ENCODE data around the gene ERBB4.

The ERBB4 gene

DNA sequence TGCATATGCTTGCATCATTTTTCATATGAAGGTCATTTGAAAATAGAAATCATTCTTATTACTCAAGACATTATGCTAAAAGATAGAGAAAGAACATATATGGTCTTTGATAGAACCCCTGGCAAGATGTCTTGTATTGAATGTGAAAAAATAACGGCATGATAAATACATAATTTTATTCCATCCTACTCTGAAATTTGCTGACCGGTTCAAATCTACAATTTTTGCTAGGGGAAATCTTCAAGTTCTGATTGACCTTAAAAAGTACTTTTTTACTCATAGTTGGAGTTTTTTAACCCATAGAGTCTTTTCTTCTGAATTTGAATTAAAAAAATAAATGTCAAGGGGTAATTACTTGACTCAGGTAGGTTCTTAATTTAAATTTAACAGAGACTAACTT lies 920.8 kb downstream of the ERBB4 start:
- TF ChIP-seq EZH2phosphoT487 (IDR thresholded peaks at IDR 0.05; ENCODE audit: low read length) = no peak
- TF ChIP-seq CTCF (IDR thresholded peaks at IDR 0.05; ENCODE audit: low read length) = no peak
- no peak for TF ChIP-seq EZH2 (optimal IDR thresholded peaks at IDR 0.05; ENCODE audit: low read depth, low read length)
- H3K4me3 ChIP-seq (ENCODE audit: low read length) = no peak overlapping the region

GRCh38 chr2:211611621-211612020 lies 927.0 kb downstream of the ERBB4 start:
- Histone ChIP-seq H3F3A (ENCODE audit: insufficient read depth, low read length) (no peaks in the 10 kb centered on the region), H3K9ac (ENCODE audit: low read length) (no peak overlapping the region), H3K79me2 (ENCODE audit: low read length) (no peaks in the 10 kb centered on the region), H3K27ac (ENCODE audit: low read length) (no peak overlapping the region), H3K9me2 (replicated peaks; ENCODE audit: insufficient read depth, low read length) (no peaks in the 10 kb centered on the region), H3K36me3 (replicated peaks; ENCODE audit: insufficient read depth, low read length) (no peaks in the 10 kb centered on the region), H3K9me3 (replicated peaks; ENCODE audit: insufficient read depth, low read length) (no peaks in the 10 kb centered on the region), H2AFZ (ENCODE audit: low read length) (no peak overlapping the region), H3K27me3 (replicated peaks; ENCODE audit: insufficient read depth, low read length) (no peaks in the 10 kb centered on the region), H3K4me2 (ENCODE audit: low read depth, low read length) (no peak overlapping the region), H3K4me1 (ENCODE audit: low read length) (no peaks in the 10 kb centered on the region), H4K20me1 (ENCODE audit: insufficient read depth, low read length) (no peaks in the 10 kb centered on the region), H3K4me3 (ENCODE audit: low read length) (no peak overlapping the region)
- no peak for DNase-seq
- TF ChIP-seq EZH2 (optimal IDR thresholded peaks at IDR 0.05; ENCODE audit: low read depth, low read length) = no peak
- no peak for TF ChIP-seq CTCF (IDR thresholded peaks at IDR 0.05; ENCODE audit: low read length)
- no peak for TF ChIP-seq EZH2phosphoT487 (IDR thresholded peaks at IDR 0.05; ENCODE audit: low read length)

More for the DNA sequence above, 920.8 kb downstream of the ERBB4 start:
- H3K4me1 ChIP-seq (ENCODE audit: low read length) = no peaks in the 10 kb centered on the region
- DNase-seq = no peak
- no peaks in the 10 kb centered on the region; the same call in 1 of the 2 replicates for H4K20me1 ChIP-seq (ENCODE audit: insufficient read depth, low read length)
- H3K4me2 ChIP-seq (ENCODE audit: low read depth, low read length) = no peak overlapping the region
- H3K27ac ChIP-seq (ENCODE audit: low read length) = no peak overlapping the region
- no peaks in the 10 kb centered on the region for H3K36me3 ChIP-seq (replicated peaks; ENCODE audit: insufficient read depth, low read length)
- H3K9me3 ChIP-seq (replicated peaks; ENCODE audit: insufficient read depth, low read length) = no peaks in the 10 kb centered on the region
- no peaks in the 10 kb centered on the region for H3K9me2 ChIP-seq (replicated peaks; ENCODE audit: insufficient read depth, low read length)
- H3F3A ChIP-seq (ENCODE audit: insufficient read depth, low read length) = no peaks in the 10 kb centered on the region
- H3K27me3 ChIP-seq (replicated peaks; ENCODE audit: insufficient read depth, low read length) = no peaks in the 10 kb centered on the region
- H3K9ac ChIP-seq (ENCODE audit: low read length) = no peak overlapping the region
- no peaks in the 10 kb centered on the region for H3K79me2 ChIP-seq (ENCODE audit: low read length)
- H2AFZ ChIP-seq (ENCODE audit: low read length) = no peak overlapping the region

- no peak overlapping the region for H3K4me3 ChIP-seq (ENCODE audit: low read length)
- no peak overlapping the region for H2AFZ ChIP-seq (ENCODE audit: low read length)
- no peak overlapping the region for H3K9ac ChIP-seq (ENCODE audit: low read length)
These were observed 927.5 kb downstream of the ERBB4 start for GRCh38 chr2:211611061-211611518.

More at GRCh38 chr2:211611061-211611518, 927.5 kb downstream of the ERBB4 start:
- H3K4me2 ChIP-seq (ENCODE audit: low read depth, low read length) = no peak overlapping the region
- no peaks in the 10 kb centered on the region for H3K27me3 ChIP-seq (replicated peaks; ENCODE audit: insufficient read depth, low read length)
- TF ChIP-seq EZH2phosphoT487 (IDR thresholded peaks at IDR 0.05; ENCODE audit: low read length) = no peak
- no peak for TF ChIP-seq EZH2 (optimal IDR thresholded peaks at IDR 0.05; ENCODE audit: low read depth, low read length)
- no peak for TF ChIP-seq CTCF (IDR thresholded peaks at IDR 0.05; ENCODE audit: low read length)
- no peaks in the 10 kb centered on the region for H4K20me1 ChIP-seq (ENCODE audit: insufficient read depth, low read length)
- DNase-seq = no peak
- H3K36me3 ChIP-seq (replicated peaks; ENCODE audit: insufficient read depth, low read length) = no peaks in the 10 kb centered on the region
- no peaks in the 10 kb centered on the region for H3K79me2 ChIP-seq (ENCODE audit: low read length)
- no peaks in the 10 kb centered on the region for H3K9me3 ChIP-seq (replicated peaks; ENCODE audit: insufficient read depth, low read length)
- no peaks in the 10 kb centered on the region for H3K4me1 ChIP-seq (ENCODE audit: low read length)
- H3K9me2 ChIP-seq (replicated peaks; ENCODE audit: insufficient read depth, low read length) = no peaks in the 10 kb centered on the region
- H3K27ac ChIP-seq (ENCODE audit: low read length) = no peak overlapping the region
- no peaks in the 10 kb centered on the region for H3F3A ChIP-seq (ENCODE audit: insufficient read depth, low read length)

Measured in MM.1S (cell line).